GM12873 (cell line): Measurements from ENCODE around the gene PPP1R16B.

ENCODE experiments used
- TF ChIP-seq, protein P1 (sequence below): IDR thresholded peaks from 2 replicates; pipeline ENCODE4 v1.5.1; 2012; ENCODE audit warnings: low read depth, mild to moderate bottlenecking, moderate library complexity, low read length, control low read depth; ENCODE audit not compliant: insufficient read depth; ENCODE audit errors: missing control alignments

Gene PPP1R16B

DNA sequence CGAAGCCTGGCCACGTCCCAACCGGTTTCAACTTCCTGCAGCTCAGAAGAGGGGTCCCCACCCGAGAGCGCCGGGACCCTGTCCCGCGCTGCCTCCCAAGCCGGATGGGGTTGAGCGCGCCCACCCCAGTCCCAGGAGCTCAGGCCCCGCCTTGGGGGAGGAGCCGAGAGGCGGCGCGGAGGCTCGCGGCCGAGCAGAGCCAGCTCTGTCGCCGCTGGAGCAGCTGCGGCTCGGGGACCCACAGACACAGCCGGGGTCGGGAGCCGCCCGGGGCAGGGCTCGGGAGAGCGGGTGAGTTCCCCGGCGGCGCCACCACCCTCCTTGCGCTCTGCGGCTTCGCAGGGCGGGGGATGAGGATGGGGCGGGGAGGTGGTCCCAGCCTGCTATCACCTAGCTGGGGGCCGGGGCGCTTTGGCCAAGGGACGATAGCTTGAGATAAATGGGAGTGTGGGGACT is at the start of gene PPP1R16B:
Gene PPP1R16B, plus strand, starts transcription at position 196 of the 456 bp plus-strand sequence. CDS start 30,229 bp downstream, outside the sequence.
- TF ChIP-seq, protein P1, sequence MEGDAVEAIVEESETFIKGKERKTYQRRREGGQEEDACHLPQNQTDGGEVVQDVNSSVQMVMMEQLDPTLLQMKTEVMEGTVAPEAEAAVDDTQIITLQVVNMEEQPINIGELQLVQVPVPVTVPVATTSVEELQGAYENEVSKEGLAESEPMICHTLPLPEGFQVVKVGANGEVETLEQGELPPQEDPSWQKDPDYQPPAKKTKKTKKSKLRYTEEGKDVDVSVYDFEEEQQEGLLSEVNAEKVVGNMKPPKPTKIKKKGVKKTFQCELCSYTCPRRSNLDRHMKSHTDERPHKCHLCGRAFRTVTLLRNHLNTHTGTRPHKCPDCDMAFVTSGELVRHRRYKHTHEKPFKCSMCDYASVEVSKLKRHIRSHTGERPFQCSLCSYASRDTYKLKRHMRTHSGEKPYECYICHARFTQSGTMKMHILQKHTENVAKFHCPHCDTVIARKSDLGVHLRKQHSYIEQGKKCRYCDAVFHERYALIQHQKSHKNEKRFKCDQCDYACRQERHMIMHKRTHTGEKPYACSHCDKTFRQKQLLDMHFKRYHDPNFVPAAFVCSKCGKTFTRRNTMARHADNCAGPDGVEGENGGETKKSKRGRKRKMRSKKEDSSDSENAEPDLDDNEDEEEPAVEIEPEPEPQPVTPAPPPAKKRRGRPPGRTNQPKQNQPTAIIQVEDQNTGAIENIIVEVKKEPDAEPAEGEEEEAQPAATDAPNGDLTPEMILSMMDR, result no peak

DNA sequence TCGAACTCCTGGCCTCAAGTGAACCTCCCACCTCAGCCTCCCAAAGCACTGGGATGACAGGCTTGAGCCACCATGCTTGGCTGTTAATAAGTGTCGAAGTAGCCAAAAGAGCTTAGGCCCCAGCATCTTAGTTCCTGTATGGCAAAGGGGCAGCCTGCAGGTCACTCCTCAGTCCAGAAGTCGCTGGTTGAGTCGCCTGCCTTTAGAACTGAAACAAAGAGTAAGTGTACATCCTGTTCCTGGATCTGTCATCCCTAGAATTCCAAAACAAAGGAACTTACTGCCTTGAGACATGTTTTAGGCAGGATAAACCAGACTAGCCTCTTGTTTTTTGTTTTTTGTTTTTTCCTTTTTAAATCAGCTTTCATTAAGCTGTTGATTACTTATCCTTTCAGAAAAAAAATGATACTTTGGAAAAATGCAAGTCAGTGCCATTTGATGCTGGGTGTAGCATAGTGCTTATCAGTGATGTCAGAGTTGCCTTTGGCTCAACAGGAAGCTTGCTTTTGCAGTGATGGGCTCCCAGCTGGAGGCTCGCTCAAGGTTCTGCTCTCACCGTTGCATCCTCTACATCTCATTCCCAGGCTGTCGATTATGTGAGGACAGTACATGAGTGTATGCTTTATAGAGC is 48.2 kb upstream of the PPP1R16B start:
- TF ChIP-seq, protein P1, result no peak

DNA sequence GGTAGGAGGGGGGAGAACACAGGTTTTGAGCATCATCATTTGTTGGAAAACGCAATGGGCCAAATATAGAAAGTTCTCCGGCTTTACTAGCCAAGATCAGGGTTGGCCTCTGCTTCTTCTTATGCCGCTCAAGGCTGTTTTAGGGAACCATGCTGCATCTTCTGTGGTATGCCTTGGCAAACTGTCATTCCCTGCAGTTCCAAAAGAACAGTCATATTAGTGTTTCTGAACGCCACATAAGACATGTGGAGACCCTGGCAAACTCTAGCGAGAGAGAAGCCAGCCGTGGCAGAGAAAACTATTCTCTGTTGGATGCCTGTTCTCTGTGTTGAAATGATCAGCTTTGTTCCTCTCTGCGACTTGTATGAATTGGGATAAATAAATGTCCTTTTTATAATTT is 46.4 kb upstream of the PPP1R16B start:
- TF ChIP-seq, protein P1, result no peak

DNA sequence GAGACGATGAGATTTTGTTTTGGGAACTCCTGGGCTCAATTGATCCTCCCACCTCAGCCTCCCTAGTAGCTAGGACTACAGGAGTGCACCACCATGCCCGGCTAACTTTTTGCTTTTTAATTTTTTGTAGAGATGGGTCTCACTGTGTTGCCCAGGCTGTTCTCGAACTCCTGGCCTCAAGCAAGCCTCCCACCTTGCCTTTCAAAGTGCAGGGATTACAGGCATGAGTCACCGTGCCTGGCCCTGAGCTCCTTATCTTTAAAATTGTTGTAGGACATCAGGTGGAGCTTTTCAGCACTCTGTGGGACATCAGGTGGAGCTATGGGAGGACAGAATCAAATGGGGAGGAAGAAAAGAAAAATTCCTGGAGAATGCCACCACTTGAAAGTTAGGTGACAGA is 44.5 kb upstream of the PPP1R16B start:
- TF ChIP-seq, protein P1, result no peak

GRCh38 chr20:38762174-38762573 is 43.3 kb upstream of the PPP1R16B start:
- TF ChIP-seq, protein P1, result no peak

GRCh38 chr20:38763616-38764015 is 41.9 kb upstream of the PPP1R16B start:
- TF ChIP-seq, protein P1, result no peak

DNA sequence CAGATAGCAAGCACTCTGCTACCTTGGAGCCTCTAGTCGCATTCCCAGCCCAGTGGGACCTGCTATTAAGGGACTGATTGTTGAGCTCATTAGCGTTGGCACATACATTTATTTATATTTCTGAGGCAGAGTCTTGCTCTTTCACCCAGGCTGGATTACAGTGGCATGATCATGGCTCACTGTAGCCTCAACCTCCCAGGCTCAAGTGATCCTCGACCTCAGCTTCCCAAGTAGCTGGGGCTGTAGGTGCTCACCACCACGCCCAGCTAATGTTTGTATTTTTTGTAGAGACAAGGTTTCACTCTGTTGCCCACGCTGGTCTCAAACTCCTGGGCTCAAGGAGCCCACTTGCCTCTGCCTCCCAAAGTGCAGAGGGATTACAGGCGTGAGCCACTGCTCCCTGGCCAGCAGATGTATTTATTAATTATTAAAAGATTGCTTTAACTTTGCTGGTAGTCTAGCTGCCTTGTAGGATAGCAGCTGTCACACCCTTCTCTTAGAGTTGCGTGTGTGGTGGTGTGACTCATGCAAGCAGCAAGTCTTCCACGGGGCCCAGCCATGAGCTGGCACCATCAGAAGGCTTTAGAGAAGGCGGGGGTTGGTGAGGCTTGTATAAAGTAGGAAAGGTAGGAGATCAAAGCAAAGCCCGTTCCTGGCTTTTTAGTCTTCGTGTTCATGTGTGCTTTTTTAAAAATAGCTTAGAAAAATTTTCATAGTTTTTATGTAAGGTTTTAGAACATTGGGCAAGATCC is 40.8 kb upstream of the PPP1R16B start:
- TF ChIP-seq, protein P1, result no peak
